ENCODE data around the gene RPL32. TPM values are rescaled to one million over a fixed set of nuclear protein-coding genes. Genes with fewer than 3 reads are reported as not detected.

RPL32 gene
- 897 TPM in 2 replicates for total RNA-seq
- 666 and 751 TPM in 2 replicates for polyA plus RNA-seq

- WGBS (ENCODE audit: low lambda C conversion rate, missing lambda C conversion rate), result under 1% methylated on average over 43 of the region's 43 CpGs
- TF ChIP-seq CTCF (IDR thresholded peaks at IDR 0.05; ENCODE audit: poor library complexity) (peak; percentile 87), EZH2phosphoT487 (IDR thresholded peaks at IDR 0.05; ENCODE audit: low read depth, severe bottlenecking, unreplicated experiment) (no peak)
These were observed at the start of gene RPL32 for GRCh38 chr3:12841149-12841969. TSS of gene RPL32 (minus strand) at chr3:12841565. CDS start at chr3:12840237, 1,328 bp downstream.

DNA sequence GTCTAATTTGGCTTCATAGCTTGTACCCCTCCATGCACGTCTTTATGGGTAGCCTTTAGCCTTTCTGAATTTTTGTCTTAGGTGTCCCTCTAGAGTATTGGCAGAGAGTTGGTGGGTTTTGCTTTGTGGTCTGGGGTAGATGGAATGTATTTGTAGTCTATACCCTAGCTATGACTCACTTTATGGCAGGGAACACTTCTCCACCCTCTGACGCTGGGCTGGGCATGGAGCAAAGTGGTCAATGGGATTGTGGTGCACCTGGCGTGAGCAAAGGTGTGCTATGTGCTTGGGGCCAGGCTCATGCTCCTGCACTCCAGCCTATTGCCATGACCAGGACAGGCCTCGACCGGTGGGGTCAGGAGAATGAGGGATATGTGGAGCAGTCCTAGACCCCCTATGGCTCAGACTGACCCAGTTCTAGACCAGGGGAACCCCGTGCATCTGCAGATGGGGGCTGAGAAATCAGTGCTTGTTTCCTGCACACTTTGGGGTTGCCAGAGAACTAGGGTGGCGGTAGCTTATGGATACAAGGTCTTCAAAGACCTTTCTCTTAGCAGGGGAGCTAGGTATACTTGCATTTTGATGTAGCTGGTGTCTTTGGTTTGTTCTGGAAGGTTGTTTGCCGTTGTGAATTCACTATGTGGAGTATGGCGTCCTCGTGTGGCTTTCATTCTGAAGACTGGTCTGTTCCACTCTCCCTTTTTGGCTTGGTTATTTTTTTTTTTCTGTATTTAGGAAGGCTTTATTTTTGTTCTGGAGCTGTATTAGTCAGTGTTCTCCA lies 49.4 kb upstream of the RPL32 start:
- Histone ChIP-seq H4K20me1 (ENCODE audit: insufficient read depth, poor library complexity, severe bottlenecking) (no peaks in the 10 kb centered on the region), H3K9me3 (ENCODE audit: low read depth) (no peaks in the 10 kb centered on the region), H3K4me1 (ENCODE audit: insufficient read depth) (no peaks in the 10 kb centered on the region), H3K79me2 (no peaks in the 10 kb centered on the region), H2AFZ (no peak overlapping the region), H3K27me3 (peaks cover 8% of the 10 kb centered on the region), H3K27ac (no peak overlapping the region), H3K4me3 (no peak overlapping the region), H3K36me3 (replicated peaks; ENCODE audit: insufficient read depth, low read depth) (no peaks in the 10 kb centered on the region), H3K4me2 (no peak overlapping the region), H3K9me2 (replicated peaks; ENCODE audit: insufficient read depth) (no peaks in the 10 kb centered on the region)
- 83% methylated on average over 10 of the region's 10 CpGs for WGBS (ENCODE audit: low lambda C conversion rate, missing lambda C conversion rate)
- no peak for DNase-seq (ENCODE audit: low spot score)
- no peak for TF ChIP-seq CTCF (IDR thresholded peaks at IDR 0.05; ENCODE audit: poor library complexity)
- no peak for TF ChIP-seq EZH2phosphoT487 (IDR thresholded peaks at IDR 0.05; ENCODE audit: low read depth, severe bottlenecking, unreplicated experiment)
- no peak for TF ChIP-seq EZH2 (IDR thresholded peaks at IDR 0.05; ENCODE audit: borderline replicate concordance)

More at GRCh38 chr3:12841149-12841969, at the start of gene RPL32:
- Histone ChIP-seq H3K79me2 (peaks cover 42% of the 10 kb centered on the region), H3K9me2 (replicated peaks; ENCODE audit: insufficient read depth) (no peaks in the 10 kb centered on the region), H3K4me2 (peak within 1 kb of the TSS; percentile 67), H3K27me3 (no peaks in the 10 kb centered on the region), H3K4me3 (peak within 1 kb of the TSS; percentile 58), H3K9me3 (ENCODE audit: low read depth) (no peaks in the 10 kb centered on the region), H2AFZ (peak within 1 kb of the TSS; percentile 66), H3K36me3 (replicated peaks; ENCODE audit: insufficient read depth, low read depth) (peaks cover 5% of the 10 kb centered on the region), H3K4me1 (ENCODE audit: insufficient read depth) (peaks cover 13% of the 10 kb centered on the region), H3K27ac (peak within 1 kb of the TSS; percentile 85), H4K20me1 (ENCODE audit: insufficient read depth, poor library complexity, severe bottlenecking) (peaks cover 43% of the 10 kb centered on the region)
- peak; percentile 95 for DNase-seq (ENCODE audit: low spot score)

- H3K79me2 ChIP-seq, result no peaks in the 10 kb centered on the region
- H4K20me1 ChIP-seq (ENCODE audit: insufficient read depth, poor library complexity, severe bottlenecking), result no peaks in the 10 kb centered on the region
- no peak for TF ChIP-seq EZH2phosphoT487 (IDR thresholded peaks at IDR 0.05; ENCODE audit: low read depth, severe bottlenecking, unreplicated experiment)
- TF ChIP-seq EZH2 (IDR thresholded peaks at IDR 0.05; ENCODE audit: borderline replicate concordance), result no peak
- no peak for TF ChIP-seq CTCF (IDR thresholded peaks at IDR 0.05; ENCODE audit: poor library complexity)
- no peak overlapping the region for H2AFZ ChIP-seq
- no peak for DNase-seq (ENCODE audit: low spot score)
- H3K4me3 ChIP-seq, result no peak overlapping the region
- no peak overlapping the region for H3K4me2 ChIP-seq
- no peak overlapping the region for H3K27ac ChIP-seq
- no peaks in the 10 kb centered on the region for H3K4me1 ChIP-seq (ENCODE audit: insufficient read depth)
- 88% methylated on average over 12 of the region's 12 CpGs for WGBS (ENCODE audit: low lambda C conversion rate, missing lambda C conversion rate)
- no peaks in the 10 kb centered on the region for H3K9me3 ChIP-seq (ENCODE audit: low read depth)
- no peaks in the 10 kb centered on the region for H3K9me2 ChIP-seq (replicated peaks; ENCODE audit: insufficient read depth)
- peaks cover 8% of the 10 kb centered on the region for H3K27me3 ChIP-seq
- no peaks in the 10 kb centered on the region for H3K36me3 ChIP-seq (replicated peaks; ENCODE audit: insufficient read depth, low read depth)
These were observed 45.4 kb upstream of the RPL32 start for GRCh38 chr3:12886736-12887135.

Measured in hepatocyte (in vitro differentiated cells).